GM20000 (cell line): ENCODE data around the gene RHBDF1.
A peak's percentile ranks its signal among the peaks of the same experiment; 100 is the strongest.

Experiments used
- DNase-seq: peaks from one replicate; pipeline ENCODE4 v3.0.0; 2012; ENCODE audit warnings: low spot score
- CTCF ChIP-seq: IDR thresholded peaks from 2 replicates; pipeline ENCODE4 v1.5.1; 2012; ENCODE audit warnings: mild to moderate bottlenecking, control low read depth; ENCODE audit errors: extremely low read depth, missing control alignments

RHBDF1 gene

GRCh38 chr16:116015-116414 lies 43.6 kb upstream of the RHBDF1 start:
- no peak for TF ChIP-seq CTCF

GRCh38 chr16:114327-114726 lies 41.9 kb upstream of the RHBDF1 start:
- DNase-seq: no peak
- TF ChIP-seq CTCF: no peak

More at GRCh38 chr16:116015-116414, 43.6 kb upstream of the RHBDF1 start:
- no peak for DNase-seq

- TF ChIP-seq CTCF: no peak
- DNase-seq: no peak
These were observed 39.9 kb upstream of the RHBDF1 start for GRCh38 chr16:112153-112840.

- DNase-seq: peak; percentile 79
- TF ChIP-seq CTCF: peak; percentile 68
These were observed 34.3 kb upstream of the RHBDF1 start for GRCh38 chr16:106623-107324.

DNA sequence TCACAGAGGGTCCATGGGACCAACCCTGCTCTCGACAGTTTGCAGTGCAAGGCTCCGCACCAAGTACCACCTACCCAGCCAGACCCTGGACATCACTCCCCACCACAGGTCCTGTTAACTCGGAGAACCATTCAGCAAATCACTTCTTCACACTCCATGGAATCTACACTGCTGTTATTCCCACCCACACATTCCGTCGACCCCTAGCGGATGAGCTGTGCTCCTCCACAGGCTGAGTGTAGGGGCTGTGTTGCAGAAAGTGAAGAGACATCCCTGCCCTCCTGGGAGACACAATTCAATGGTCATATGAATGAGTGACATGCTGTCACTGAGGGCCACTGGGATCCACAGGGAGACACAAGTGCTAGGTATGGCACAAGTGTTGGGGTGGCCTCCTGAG lies 33.1 kb upstream of the RHBDF1 start:
- DNase-seq: no peak
- no peak for TF ChIP-seq CTCF

DNA sequence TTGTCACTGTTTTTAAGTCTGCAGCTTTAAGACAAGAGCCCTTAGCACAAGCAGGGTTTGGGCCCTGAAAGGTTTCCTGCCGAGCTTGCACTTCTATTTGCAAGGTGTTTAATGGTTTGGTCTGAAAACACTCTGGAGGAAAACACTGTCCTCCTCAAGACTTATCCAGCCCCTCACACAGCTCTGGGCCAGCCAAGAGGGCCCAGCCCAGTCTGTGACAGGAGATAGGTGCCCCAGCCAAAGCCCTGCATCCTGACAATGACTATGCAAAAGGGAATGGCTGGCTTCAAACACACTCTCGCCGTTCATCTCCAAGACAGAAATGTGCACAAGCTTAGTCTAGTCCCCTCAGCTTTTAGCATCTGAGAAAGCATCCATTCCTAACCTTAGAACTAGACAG lies 32.5 kb upstream of the RHBDF1 start:
- no peak for DNase-seq
- TF ChIP-seq CTCF: no peak

DNA sequence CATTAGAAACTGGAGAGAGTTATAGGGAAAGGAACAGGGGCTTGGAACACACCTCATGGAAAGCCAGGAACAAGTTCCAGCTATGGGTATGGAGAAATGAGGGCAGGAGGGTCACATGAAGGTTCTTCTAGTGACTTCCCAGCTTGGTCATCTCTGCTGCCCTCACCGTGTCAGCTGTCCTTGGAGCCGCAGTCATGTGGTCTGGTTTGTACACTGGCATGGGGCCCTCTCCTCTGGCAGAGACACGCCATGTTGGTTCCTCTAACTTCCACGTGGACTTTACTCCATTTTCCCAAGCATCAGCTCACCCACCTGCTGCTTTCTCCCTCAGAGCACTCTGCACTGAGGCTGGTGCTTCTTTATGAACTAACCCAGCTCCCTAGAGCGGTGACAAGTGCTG lies 31.9 kb upstream of the RHBDF1 start:
- no peak for TF ChIP-seq CTCF
- DNase-seq: no peak
